Right atrium auricular region (tissue), 2 donors: ENCODE measurements around the gene GTF2A1. TPM values are rescaled to one million over a fixed set of nuclear protein-coding genes. Genes with fewer than 3 reads are reported as not detected.

ENCODE experiments used
- DNase-seq: peaks from one replicate; pipeline ENCODE4 v3.0.0-alpha.2; 2019; ENCODE audit warnings: low spot score
- H3K27ac ChIP-seq, 2 donors: fragments of 200-600 bp; sonication (generic); 1 replicate in 1 of 2; 2 replicates in 1 of 2; pipeline ENCODE4 v1.5.1; 2016 to 2019
- H3K27me3 ChIP-seq, 2 donors: fragments of 200-600 bp; sonication (generic); one replicate each; pipeline versions ENCODE4 v1.5.1 to v1.6.0; 2017 to 2019
- H3K36me3 ChIP-seq: fragments of 200-600 bp; sonication (generic); one replicate; pipeline ENCODE4 v1.5.1; 2016
- H3K4me1 ChIP-seq, 2 donors: fragments of 200-600 bp; sonication (generic); one replicate each; pipeline versions ENCODE4 v1.5.1 to v1.6.0; 2017 to 2019
- H3K4me3 ChIP-seq, 2 donors: fragments of 200-600 bp; sonication (generic); 1 replicate in 1 of 2; 2 replicates in 1 of 2; pipeline ENCODE4 v1.5.1; 2017 to 2019; ENCODE audit warnings: mild to moderate bottlenecking in 1 of 2, moderate library complexity in 1 of 2
- H3K9me3 ChIP-seq, 2 donors: fragments of 200-600 bp; sonication (generic); one replicate each; pipeline ENCODE4 v1.5.1; 2019
- total RNA-seq, 2 donors: library from RNA; depleted of rRNA; stranded (reverse); fragments of >200 nt; gene quantifications; one replicate each; pipeline ENCODE4 v1.1.0, GENCODE V29; 2016
- TF ChIP-seq, protein P1 (sequence below), 2 donors: fragments of 200-600 bp; sonication (generic); IDR thresholded peaks; one replicate each; pipeline ENCODE4 v1.5.1; 2019; ENCODE audit warnings: antibody characterized with exemption in 2 of 2

The GTF2A1 gene
- total RNA-seq, 2 donors from 2014 or later = 14.6 to 17.1 TPM

DNA sequence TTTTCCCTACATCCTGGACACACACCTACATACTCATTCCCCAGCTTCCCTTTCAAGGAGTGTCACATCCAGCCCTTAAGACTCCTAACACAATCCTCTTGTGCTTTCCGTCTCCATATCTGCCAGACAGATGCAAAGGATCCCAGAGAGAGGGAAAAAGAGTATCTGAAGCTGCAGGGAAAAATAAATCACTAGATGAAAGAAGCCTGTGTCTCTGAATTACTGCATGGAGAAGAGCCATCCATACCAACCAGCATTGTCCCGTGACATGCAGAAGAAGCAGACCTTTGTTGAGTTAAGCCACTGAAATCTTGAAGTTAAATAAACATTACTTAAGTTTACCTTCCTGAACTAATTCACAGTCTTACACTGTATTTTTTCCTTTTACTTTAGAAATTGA lies 54.6 kb downstream of the GTF2A1 start:
- Histone ChIP-seq H3K27me3 (no peaks in the 10 kb centered on the region), H3K4me1 (peaks cover 0 to 13% of the 10 kb centered on the region in 2 donors), H3K27ac (no peak overlapping the region), H3K9me3 (no peaks in the 10 kb centered on the region), H3K36me3 (no peaks in the 10 kb centered on the region), H3K4me3 (no peak overlapping the region)
- DNase-seq = no peak
- TF ChIP-seq, protein P1, sequence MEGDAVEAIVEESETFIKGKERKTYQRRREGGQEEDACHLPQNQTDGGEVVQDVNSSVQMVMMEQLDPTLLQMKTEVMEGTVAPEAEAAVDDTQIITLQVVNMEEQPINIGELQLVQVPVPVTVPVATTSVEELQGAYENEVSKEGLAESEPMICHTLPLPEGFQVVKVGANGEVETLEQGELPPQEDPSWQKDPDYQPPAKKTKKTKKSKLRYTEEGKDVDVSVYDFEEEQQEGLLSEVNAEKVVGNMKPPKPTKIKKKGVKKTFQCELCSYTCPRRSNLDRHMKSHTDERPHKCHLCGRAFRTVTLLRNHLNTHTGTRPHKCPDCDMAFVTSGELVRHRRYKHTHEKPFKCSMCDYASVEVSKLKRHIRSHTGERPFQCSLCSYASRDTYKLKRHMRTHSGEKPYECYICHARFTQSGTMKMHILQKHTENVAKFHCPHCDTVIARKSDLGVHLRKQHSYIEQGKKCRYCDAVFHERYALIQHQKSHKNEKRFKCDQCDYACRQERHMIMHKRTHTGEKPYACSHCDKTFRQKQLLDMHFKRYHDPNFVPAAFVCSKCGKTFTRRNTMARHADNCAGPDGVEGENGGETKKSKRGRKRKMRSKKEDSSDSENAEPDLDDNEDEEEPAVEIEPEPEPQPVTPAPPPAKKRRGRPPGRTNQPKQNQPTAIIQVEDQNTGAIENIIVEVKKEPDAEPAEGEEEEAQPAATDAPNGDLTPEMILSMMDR (IDR thresholded peaks at IDR 0.05) = no peak

DNA sequence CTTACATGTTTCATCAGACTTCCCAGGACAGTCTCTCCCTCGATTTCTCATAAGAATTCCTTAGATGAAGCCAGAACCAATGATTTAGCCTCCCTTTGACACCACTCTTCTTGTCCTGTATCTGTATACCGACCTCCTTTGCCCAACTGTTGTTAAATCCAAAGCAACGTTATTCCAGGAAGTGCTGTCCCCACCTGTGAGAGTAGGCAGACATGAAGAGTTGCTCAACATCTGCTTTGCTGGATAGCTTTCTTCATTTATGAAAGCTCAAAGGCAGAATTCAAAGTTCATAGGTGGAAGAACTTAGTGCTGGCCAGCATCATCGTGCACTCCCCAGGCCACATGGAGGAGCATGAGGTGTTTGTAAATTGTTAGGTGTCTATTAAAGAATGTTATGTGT lies 55.6 kb downstream of the GTF2A1 start:
- no peaks in the 10 kb centered on the region for H3K27me3 ChIP-seq
- no peaks in the 10 kb centered on the region for H3K36me3 ChIP-seq
- H3K4me1 ChIP-seq = peaks cover 0 to 10% of the 10 kb centered on the region in 2 donors
- H3K9me3 ChIP-seq = no peaks in the 10 kb centered on the region
- H3K27ac ChIP-seq = no peak overlapping the region
- TF ChIP-seq, protein P1 (IDR thresholded peaks at IDR 0.05) = no peak
- no peak for DNase-seq
- H3K4me3 ChIP-seq = no peak overlapping the region

DNA sequence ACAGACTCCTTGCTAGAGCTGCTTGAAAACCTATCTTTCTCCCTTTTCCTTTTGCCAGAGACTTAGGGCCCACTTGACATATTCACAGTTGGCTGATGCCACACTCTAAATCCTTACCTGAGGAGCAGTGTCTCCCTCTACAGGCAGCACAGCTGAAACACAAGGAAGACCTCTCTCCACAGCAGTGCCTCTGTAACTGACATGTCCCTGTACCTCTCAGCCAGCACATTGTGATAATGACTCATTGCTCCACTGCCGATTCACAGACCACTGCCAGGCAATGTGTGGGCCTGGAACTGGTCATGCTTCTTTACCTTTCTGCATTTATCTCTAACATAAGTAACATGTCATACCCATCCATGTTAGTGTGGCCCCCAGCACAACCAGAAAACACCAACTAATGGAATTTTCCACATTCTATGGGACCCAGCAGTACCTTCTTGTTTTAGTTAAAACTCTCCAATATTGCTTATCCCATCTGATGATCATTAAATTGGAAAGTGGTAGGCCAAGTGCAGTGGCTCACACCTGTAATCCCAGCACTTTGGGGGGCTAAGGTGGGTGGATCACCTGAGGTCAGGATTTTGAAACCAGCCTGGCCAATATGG lies 56.5 kb downstream of the GTF2A1 start:
- Histone ChIP-seq H3K9me3 (no peaks in the 10 kb centered on the region), H3K4me1 (peaks cover 0 to 1% of the 10 kb centered on the region in 2 donors), H3K27ac (no peak overlapping the region), H3K4me3 (no peak overlapping the region), H3K27me3 (no peaks in the 10 kb centered on the region), H3K36me3 (no peaks in the 10 kb centered on the region)
- DNase-seq = peak; percentile 62
- TF ChIP-seq, protein P1 (IDR thresholded peaks at IDR 0.05) = peak in 1 of 2 donors; percentile 59

DNA sequence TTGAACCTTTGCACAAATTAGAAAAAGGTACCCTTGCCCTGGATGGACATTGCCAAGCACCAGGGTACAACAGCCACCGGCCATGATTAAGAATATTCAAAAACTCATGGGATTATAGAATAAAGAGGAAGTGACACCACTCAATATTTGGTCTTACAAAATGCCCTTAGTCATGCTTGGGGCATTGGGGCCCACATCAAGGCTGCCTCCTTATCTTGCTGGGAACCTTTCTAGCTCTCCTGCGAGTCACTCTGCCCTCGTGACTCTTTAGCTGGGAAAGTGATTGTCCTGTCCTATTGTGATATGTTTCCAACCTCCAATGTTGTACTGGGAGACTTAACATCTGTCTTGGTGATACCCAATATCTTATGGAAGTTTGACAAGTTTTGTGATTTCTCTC lies 57.8 kb downstream of the GTF2A1 start:
- H3K27me3 ChIP-seq = no peaks in the 10 kb centered on the region
- H3K9me3 ChIP-seq = no peaks in the 10 kb centered on the region
- H3K4me1 ChIP-seq = no peaks in the 10 kb centered on the region
- H3K27ac ChIP-seq = no peak overlapping the region
- TF ChIP-seq, protein P1 (IDR thresholded peaks at IDR 0.05) = no peak
- DNase-seq = no peak
- no peaks in the 10 kb centered on the region for H3K36me3 ChIP-seq
- H3K4me3 ChIP-seq = no peak overlapping the region

DNA sequence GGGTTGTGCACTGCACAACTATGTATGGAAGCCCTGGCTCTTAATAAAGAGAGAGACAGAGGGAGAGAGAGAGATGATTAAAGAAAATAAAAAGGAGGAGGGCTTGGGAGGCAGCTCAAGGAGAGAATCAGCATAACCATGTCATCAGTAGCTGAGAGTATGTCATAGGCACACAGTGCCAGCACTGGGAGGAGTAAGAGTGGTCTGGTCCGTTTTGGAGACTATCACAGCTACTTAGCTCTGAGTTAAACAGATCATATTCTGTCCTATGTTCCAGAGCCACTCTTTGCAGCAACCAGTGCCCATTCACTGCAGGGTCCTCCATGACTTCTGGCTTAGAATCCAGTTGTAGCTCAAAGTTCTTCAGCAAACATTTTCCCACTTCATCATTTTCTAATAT lies 59.0 kb downstream of the GTF2A1 start:
- no peaks in the 10 kb centered on the region for H3K27me3 ChIP-seq
- TF ChIP-seq, protein P1 (IDR thresholded peaks at IDR 0.05) = no peak
- DNase-seq = no peak
- H3K36me3 ChIP-seq = no peaks in the 10 kb centered on the region
- no peak overlapping the region for H3K27ac ChIP-seq
- H3K9me3 ChIP-seq = no peaks in the 10 kb centered on the region
- no peaks in the 10 kb centered on the region for H3K4me1 ChIP-seq
- H3K4me3 ChIP-seq = no peak overlapping the region

DNA sequence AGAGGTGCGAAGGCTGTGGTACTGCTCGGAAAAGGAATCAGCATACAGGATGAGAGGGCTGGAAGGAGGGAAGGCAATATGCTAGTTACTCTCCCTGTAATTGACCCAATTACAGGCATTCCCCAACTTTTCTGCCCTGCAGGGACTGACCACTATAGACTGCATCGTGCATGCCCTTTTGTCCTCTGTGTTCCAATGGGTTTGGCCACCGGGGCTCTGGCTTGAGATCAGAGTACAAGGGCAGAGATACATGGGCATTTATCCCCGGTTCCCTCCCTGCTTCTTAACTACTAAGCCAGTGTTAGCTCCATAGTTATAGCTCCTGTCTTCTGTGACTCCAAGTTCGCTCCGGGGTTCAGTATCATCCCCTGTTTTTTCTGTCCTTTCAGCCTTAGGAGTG lies 59.7 kb downstream of the GTF2A1 start:
- Histone ChIP-seq H3K36me3 (no peaks in the 10 kb centered on the region), H3K4me3 (no peak overlapping the region), H3K9me3 (no peaks in the 10 kb centered on the region), H3K27me3 (no peaks in the 10 kb centered on the region), H3K4me1 (no peaks in the 10 kb centered on the region), H3K27ac (no peak overlapping the region)
- DNase-seq = no peak
- TF ChIP-seq, protein P1 (IDR thresholded peaks at IDR 0.05) = no peak
